ENCODE results near the gene ZCCHC14.
A peak's percentile ranks its signal among the peaks of the same experiment; 100 is the strongest.

The ZCCHC14 gene

DNA sequence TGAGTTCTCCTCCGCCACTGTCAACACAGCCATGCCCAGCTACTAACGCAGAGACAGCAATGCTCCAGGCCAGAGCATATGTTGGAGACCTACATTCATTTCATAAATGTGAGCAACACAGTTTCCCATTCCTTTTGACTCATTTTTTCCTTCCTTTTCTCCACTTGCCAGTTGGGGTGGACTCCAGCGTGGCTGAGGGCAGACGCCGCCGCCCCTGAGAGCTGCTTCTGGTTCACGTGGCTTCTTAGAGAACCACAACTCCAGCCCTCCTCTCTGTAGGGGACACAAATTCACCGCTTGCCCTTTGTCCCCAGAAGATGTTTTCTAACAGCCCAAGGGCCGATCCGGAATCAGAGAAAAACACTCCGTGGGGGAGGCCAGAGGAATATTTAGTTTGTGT, 45.8 kb upstream of the ZCCHC14 start:
- Histone ChIP-seq H3K4me3 (no peak overlapping the region), H3K27ac (peak overlapping the region; percentile 15 to 69)
- DNase-seq (ENCODE audit: low spot score) = no peak
- TF ChIP-seq CTCF (IDR thresholded peaks at IDR 0.05) = no peak

DNA sequence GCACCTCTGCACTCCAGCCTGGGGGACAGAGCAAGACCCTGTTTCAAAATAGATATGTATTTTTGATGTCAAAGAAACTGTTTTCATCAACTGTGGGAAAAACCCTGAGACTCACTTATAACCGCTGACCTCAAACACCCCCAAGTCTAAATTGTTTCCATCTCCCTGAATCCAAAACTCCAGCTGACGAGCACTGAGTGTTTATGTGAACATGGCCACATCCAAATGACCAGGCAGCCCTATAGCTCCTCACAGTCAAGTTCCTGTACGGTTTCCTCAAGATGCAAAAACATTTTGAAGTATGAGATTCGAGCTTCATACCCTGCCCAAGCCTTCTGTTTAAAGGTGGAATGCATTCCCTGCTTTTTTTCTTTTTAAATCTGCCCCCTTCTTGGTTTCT, 45.3 kb upstream of the ZCCHC14 start:
- DNase-seq (ENCODE audit: low spot score) = no peak
- Histone ChIP-seq H3K27ac (peak overlapping the region in 1 of 2 donors; percentile 69), H3K4me3 (no peak overlapping the region)
- TF ChIP-seq CTCF (IDR thresholded peaks at IDR 0.05) = no peak

DNA sequence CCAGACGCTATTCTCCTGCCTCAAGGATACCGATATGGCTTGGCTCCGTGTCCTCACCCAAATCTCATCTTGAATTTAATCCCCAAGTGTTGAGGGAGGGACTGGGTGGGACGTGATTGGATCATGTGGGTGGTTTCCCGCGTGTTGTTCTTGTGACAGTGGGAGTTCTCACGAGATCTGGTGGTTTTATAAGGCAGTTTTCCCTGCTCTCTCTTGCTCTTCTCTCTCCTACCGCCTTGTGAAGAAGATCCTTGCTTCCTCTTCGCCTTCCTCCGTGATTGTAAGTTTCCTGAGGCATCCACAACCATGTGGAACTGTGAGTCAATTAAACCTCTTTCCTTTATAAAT, 43.9 kb upstream of the ZCCHC14 start:
- no peak overlapping the region for H3K4me3 ChIP-seq
- DNase-seq (ENCODE audit: low spot score) = no peak
- H3K27ac ChIP-seq = no peak overlapping the region
- TF ChIP-seq CTCF (IDR thresholded peaks at IDR 0.05) = no peak

GRCh38 chr16:87535855-87536794, 43.3 kb upstream of the ZCCHC14 start:
- DNase-seq (ENCODE audit: low spot score) = no peak
- Histone ChIP-seq H3K27ac (no peak overlapping the region), H3K4me3 (no peak overlapping the region)
- TF ChIP-seq CTCF (IDR thresholded peaks at IDR 0.05) = no peak

DNA sequence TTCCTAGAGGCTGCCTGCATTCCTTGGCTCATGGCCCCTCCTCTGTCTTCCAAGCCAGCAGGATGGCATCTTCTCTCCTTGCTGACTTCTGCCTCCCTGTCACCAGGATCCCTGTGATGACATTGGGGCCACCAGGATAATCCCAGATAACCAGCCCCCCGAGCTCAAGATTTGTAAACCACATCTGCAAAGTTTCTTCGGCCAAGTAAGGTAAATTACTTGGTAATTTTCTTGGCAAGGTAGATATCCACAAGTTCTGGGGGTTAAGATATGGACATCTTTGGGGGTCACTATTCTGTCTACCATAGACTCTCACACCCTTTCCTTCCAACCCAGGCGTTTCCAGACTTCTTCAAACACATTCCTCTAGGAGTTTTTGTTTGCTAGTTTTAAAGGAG, 42.6 kb upstream of the ZCCHC14 start:
- Histone ChIP-seq H3K4me3 (no peak overlapping the region), H3K27ac (no peak overlapping the region)
- no peak for DNase-seq (ENCODE audit: low spot score)

GRCh38 chr16:87534751-87535150, 41.9 kb upstream of the ZCCHC14 start:
- H3K27ac ChIP-seq = no peak overlapping the region
- no peak for TF ChIP-seq CTCF (IDR thresholded peaks at IDR 0.05)
- DNase-seq (ENCODE audit: low spot score) = no peak
- H3K4me3 ChIP-seq = no peak overlapping the region

More for the DNA sequence above, 42.6 kb upstream of the ZCCHC14 start:
- no peak for TF ChIP-seq CTCF (IDR thresholded peaks at IDR 0.05)

DNA sequence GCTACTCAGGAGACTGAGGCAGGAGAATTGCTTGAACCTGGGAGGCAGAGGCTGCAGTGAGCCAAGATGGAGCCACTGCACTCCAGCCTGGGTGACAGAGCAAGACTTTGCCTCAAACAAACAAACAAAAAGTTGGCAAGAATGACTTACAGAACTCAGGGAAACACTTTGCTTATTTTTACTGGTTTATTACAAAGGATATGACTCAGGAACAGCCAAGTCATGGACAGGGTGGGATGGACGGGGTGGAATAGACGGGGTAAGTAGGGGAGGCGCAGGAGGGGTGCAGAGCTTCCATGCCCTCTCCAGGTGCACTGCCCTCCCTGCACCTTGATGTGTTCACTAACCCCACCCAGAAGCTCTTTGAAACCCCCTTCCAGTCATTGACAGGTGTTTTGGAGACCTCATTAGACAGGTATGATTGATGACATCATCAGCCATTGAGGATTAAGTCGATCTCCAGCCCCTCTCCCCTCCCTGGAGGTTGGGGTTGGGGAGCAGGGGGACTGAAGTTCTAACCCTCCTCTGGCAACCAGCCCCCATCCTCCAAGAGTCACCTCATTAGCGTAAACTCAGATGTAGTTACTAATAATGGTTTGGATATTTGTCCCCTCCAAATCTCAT, 41.3 kb upstream of the ZCCHC14 start:
- DNase-seq (ENCODE audit: low spot score) = no peak
- Histone ChIP-seq H3K27ac (no peak overlapping the region), H3K4me3 (no peak overlapping the region)
- TF ChIP-seq CTCF (IDR thresholded peaks at IDR 0.05) = no peak

All from coronary artery (tissue), 2 donors.